NT2/D1 (cell line): ENCODE measurements around the gene OPCML.

ENCODE experiments used
- SUZ12 ChIP-seq: IDR thresholded peaks from 2 replicates; pipeline ENCODE4 v1.6.1; 2011; ENCODE audit not compliant: insufficient read length, insufficient read depth; ENCODE audit errors: extremely low read depth
- YY1 ChIP-seq: IDR thresholded peaks from 2 replicates; pipeline ENCODE4 v1.6.1; 2011; ENCODE audit not compliant: insufficient read length, insufficient read depth

- TF ChIP-seq YY1 (no peak), SUZ12 (no peak)
These were observed 230.2 kb downstream of the OPCML start for GRCh38 chr11:133302056-133302455.
